Urinary bladder (tissue), 4 donors: ENCODE measurements around the gene ATXN7L1. TPM values are rescaled to one million over a fixed set of nuclear protein-coding genes. Genes with fewer than 3 reads are reported as not detected.
A peak's percentile ranks its signal among the peaks of the same experiment; 100 is the strongest.

ENCODE experiments used
- DNase-seq: peaks from one replicate; pipeline ENCODE4 v3.0.0-alpha.2; 2015; ENCODE audit errors: extremely low spot score
- H3K27ac ChIP-seq: one replicate; pipeline ENCODE4 v1.5.1; 2013; ENCODE audit warnings: low read depth, mild to moderate bottlenecking, moderate library complexity
- H3K36me3 ChIP-seq: one replicate; pipeline ENCODE4 v1.6.1; 2013; ENCODE audit warnings: mild to moderate bottlenecking, moderate library complexity; ENCODE audit not compliant: insufficient read depth
- H3K4me1 ChIP-seq: one replicate; pipeline ENCODE4 v1.6.1; 2013; ENCODE audit warnings: mild to moderate bottlenecking, moderate library complexity; ENCODE audit not compliant: insufficient read depth
- H3K4me3 ChIP-seq: one replicate; pipeline ENCODE4 v1.5.1; 2013; ENCODE audit warnings: low read depth, low read length
- WGBS: extraction: QIAGEN DNeasy Blood & Tissue Kit; methylation state at CpG from one replicate; pipeline ENCODE4 v1.1.7; 2013; 5-methylcytosine and 5-hydroxymethylcytosine counted together
- polyA plus RNA-seq: library from polyadenylated mRNA; stranded (reverse); fragments of 200-250 nt; gene quantifications from one replicate; pipeline ENCODE4 v1.2.3, GENCODE V29; 2013
- total RNA-seq: library from RNA; depleted of rRNA; stranded (reverse); fragments of >200 nt; gene quantifications from one replicate; pipeline ENCODE4 v1.2.3, GENCODE V29; 2014
- donor health status: healthy with polysubstance abuse.
- donor health status: healthy.

ATXN7L1 gene
- total and polyA plus RNA-seq, 2 donors: 7.1 to 19.3 TPM

GRCh38 chr7:105881439-105881838 is 5.0 kb upstream of the ATXN7L1 start:
- H3K4me3 ChIP-seq: no peak overlapping the region
- H3K36me3 ChIP-seq: no peaks in the 10 kb centered on the region
- WGBS: 83% methylated on average over 1 of the region's 1 CpG
- DNase-seq: no peak
- H3K27ac ChIP-seq: no peak overlapping the region
- no peaks in the 10 kb centered on the region for H3K4me1 ChIP-seq

DNA sequence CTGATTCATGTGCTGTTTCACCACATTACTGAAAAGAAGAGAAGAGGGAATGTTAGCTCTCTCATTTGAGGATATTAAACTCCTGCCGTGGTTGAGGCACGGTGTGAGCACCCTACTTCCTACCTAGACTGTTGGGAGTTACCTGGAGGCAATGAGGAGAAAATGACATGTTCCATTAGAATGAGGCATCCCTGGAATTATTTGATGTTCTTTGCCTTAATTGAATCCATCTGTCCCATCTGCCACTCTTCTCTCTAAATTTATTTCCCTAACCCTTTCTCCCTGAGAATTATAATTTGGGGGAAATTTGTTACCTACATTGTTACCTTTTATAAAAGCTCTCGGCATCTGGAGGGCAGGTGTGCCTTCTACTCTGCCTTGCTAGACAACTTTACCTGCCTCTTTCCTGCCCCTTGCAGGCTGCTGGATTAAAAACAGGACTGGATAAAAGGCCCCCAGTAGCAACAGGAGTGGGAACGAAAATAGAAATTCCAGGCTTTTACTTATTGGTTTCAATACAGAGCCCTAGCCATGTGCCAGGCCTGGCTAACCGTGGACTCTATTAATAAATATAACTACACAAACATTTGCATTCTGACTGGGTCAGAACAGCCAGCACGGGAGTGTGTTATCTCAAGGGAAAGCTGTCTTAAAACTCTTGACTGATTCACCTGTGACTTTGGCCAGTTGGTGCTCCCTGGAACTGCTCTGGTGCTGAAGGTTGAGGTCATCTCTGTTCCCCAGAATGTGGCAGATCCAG is 4.4 kb upstream of the ATXN7L1 start:
- no peak overlapping the region for H3K27ac ChIP-seq
- DNase-seq: no peak
- no peak overlapping the region for H3K4me3 ChIP-seq
- no peaks in the 10 kb centered on the region for H3K4me1 ChIP-seq
- H3K36me3 ChIP-seq: no peaks in the 10 kb centered on the region
- 68% methylated on average over 6 of the region's 6 CpGs for WGBS

DNA sequence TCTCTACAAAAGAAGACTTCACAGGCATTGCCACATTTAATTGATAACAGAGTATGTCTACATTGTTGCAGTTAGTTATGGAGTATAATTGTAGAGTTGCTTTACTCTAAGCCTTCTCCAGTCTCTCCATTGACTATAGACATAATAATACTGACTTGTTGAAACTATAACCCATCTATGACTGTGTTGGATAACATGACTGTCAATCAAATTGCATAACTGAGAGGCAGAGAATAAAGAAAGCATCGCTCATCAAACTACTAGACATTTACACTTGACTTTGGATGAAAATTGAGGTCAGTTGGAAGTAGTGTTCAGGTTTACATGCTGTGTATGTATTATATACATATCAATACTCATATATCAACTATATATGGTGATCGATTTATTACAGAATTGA is 3.4 kb upstream of the ATXN7L1 start:
- WGBS: 97% methylated on average over 2 of the region's 2 CpGs
- no peaks in the 10 kb centered on the region for H3K36me3 ChIP-seq
- no peak for DNase-seq
- no peak overlapping the region for H3K27ac ChIP-seq
- H3K4me1 ChIP-seq: no peaks in the 10 kb centered on the region
- H3K4me3 ChIP-seq: no peak overlapping the region

GRCh38 chr7:105878746-105879605 is 2.6 kb upstream of the ATXN7L1 start:
- WGBS: 94% methylated on average over 2 of the region's 2 CpGs
- Histone ChIP-seq H3K36me3 (no peaks in the 10 kb centered on the region), H3K27ac (no peak overlapping the region), H3K4me3 (no peak overlapping the region), H3K4me1 (no peaks in the 10 kb centered on the region)
- no peak for DNase-seq

DNA sequence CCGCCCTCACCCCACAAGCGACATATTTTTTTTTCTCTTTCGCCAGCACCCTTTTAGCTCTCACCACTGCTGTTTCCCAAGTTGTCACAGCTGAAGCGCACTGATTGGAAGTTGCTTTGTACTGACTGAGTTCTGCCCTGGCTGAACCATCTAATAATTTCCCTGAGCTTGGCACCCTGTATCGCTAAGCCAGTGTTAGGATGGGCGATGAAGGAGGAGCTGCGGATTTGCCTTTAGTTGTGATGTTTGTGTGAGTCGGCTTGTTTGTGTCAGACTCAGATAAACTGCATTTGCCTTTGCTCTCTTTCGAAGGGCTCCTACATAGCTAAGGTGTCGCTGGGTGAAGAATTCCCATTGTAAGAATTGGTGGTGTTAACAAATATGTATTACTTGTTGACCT is 1.3 kb upstream of the ATXN7L1 start:
- H3K27ac ChIP-seq: no peak overlapping the region
- WGBS: 49% methylated on average over 10 of the region's 10 CpGs
- peak overlapping the region; percentile 68 for H3K4me3 ChIP-seq
- H3K4me1 ChIP-seq: no peaks in the 10 kb centered on the region
- no peak for DNase-seq
- H3K36me3 ChIP-seq: no peaks in the 10 kb centered on the region

DNA sequence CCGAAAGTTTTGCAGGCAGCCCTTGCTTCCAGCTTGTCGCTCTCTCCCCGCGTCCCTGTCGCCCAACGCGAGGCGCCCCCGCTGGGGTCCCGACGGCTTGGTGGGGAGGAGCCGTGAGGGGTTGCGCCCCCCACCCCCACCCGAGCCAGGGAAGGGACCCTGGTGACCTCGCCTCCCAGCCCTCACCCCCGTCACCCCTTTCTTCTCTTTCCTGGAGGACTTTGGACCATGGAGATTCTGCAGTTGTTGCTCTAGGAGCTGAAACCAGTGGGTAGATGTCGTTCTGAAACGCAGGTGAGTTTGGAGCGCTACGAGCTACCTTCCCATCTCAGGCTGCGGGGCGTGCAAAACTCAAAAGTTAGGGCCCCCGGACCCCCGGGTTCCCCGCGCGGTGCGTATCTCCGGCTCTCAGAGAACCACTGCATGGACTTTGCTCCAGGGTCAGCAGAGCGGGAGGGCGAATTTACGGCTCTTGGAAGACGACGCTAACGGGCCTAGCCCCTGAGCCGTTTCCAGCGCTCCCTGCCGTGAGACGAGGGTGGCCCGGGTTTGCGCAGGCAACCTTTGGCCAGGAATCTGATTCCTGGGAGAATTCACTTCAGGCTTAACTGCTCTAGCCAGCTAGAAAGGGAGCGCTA is 684 bp upstream of the ATXN7L1 start:
- 1% methylated on average over 42 of the region's 42 CpGs for WGBS
- no peak for DNase-seq
- no peak overlapping the region for H3K27ac ChIP-seq
- H3K4me3 ChIP-seq: peak overlapping the region; percentile 68
- H3K4me1 ChIP-seq: no peaks in the 10 kb centered on the region
- H3K36me3 ChIP-seq: no peaks in the 10 kb centered on the region

DNA sequence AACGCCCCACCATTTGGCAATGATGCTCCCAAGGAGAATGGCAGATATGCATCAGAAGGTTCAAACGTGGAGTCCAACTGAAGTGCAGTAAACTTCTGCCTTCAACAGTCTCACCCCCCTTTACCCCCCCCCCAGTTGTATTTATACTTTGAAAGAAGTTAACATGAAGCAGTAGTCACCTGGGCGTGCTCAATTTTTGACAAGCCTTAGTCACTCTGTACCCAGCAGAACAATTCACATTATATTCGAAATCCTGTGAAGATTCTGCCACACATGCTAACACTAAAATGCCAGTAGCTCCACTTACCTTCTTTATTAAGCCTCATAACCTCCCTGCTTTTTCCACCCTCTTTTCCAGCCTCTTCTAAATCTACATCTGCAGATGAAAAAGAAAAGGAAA is 894 bp downstream of the ATXN7L1 start:
- no peaks in the 10 kb centered on the region for H3K36me3 ChIP-seq
- no peak overlapping the region for H3K27ac ChIP-seq
- H3K4me1 ChIP-seq: no peaks in the 10 kb centered on the region
- DNase-seq: no peak
- peak overlapping the region; percentile 68 for H3K4me3 ChIP-seq
- 34% methylated on average over 4 of the region's 4 CpGs for WGBS

- H3K27ac ChIP-seq: no peak overlapping the region
- WGBS: 92% methylated on average over 6 of the region's 6 CpGs
- no peaks in the 10 kb centered on the region for H3K36me3 ChIP-seq
- H3K4me1 ChIP-seq: no peaks in the 10 kb centered on the region
- DNase-seq: no peak
- H3K4me3 ChIP-seq: no peak overlapping the region
Measured at GRCh38 chr7:105874055-105874454, 2.3 kb downstream of the ATXN7L1 start.

DNA sequence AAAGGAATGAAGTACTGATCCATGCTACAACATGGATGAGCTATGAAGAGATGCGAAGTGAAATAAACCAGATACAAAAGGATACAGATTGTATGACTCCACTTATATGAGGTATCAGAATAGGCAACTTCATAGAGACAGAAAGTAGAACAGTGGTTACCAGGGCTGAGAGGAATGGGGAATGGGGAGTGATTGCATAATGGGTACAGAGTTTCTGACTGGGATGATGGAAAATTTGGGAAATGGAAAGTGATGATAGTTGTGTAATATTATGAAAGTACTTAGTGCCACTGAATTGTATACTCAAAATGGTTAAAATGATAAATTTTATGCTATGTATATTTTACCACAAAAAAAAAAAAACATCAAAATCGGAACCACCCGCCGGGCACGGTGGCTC is 3.9 kb downstream of the ATXN7L1 start:
- 96% methylated on average over 5 of the region's 5 CpGs for WGBS
- no peaks in the 10 kb centered on the region for H3K36me3 ChIP-seq
- no peak overlapping the region for H3K27ac ChIP-seq
- H3K4me1 ChIP-seq: no peaks in the 10 kb centered on the region
- H3K4me3 ChIP-seq: no peak overlapping the region
- no peak for DNase-seq

- Histone ChIP-seq H3K4me3 (no peak overlapping the region), H3K36me3 (no peaks in the 10 kb centered on the region), H3K27ac (no peak overlapping the region), H3K4me1 (no peaks in the 10 kb centered on the region)
- no peak for DNase-seq
- 71% methylated on average over 3 of the region's 3 CpGs for WGBS
Measured at GRCh38 chr7:105871142-105871541, 5.3 kb downstream of the ATXN7L1 start.

- H3K27ac ChIP-seq: no peak overlapping the region
- WGBS: 70% methylated on average over 10 of the region's 10 CpGs
- no peak overlapping the region for H3K4me3 ChIP-seq
- H3K4me1 ChIP-seq: no peaks in the 10 kb centered on the region
- H3K36me3 ChIP-seq: no peaks in the 10 kb centered on the region
- no peak for DNase-seq
Measured at GRCh38 chr7:105866102-105866801, 10.1 kb downstream of the ATXN7L1 start.

GRCh38 chr7:105863876-105864275 is 12.5 kb downstream of the ATXN7L1 start:
- 91% methylated on average over 2 of the region's 2 CpGs for WGBS
- H3K27ac ChIP-seq: no peak overlapping the region
- no peak for DNase-seq
- H3K36me3 ChIP-seq: no peaks in the 10 kb centered on the region
- H3K4me3 ChIP-seq: no peak overlapping the region
- H3K4me1 ChIP-seq: no peaks in the 10 kb centered on the region

DNA sequence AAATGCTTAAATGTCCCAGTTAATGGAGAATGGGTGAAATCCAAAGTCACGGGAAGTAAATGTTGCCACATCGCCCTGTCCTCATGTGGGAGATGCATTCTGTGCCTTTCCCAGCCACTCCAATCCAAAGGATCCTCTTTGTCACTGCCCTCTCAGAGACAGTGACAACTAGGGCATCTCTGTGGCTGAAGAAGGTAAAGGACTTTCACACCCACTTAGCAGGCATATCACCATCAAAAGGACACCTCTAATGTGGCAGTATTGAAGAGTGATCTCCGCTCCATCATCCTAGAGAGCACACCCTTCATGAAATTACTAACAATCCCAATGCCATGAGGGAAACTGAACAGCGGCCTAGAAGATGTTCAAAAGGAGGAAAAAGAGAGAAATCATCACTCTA is 13.6 kb downstream of the ATXN7L1 start:
- no peak for DNase-seq
- WGBS: 95% methylated on average over 4 of the region's 4 CpGs

More for the DNA sequence above, 13.6 kb downstream of the ATXN7L1 start:
- no peaks in the 10 kb centered on the region for H3K36me3 ChIP-seq
- no peak overlapping the region for H3K27ac ChIP-seq
- no peaks in the 10 kb centered on the region for H3K4me1 ChIP-seq
- no peak overlapping the region for H3K4me3 ChIP-seq
